Suprapubic skin (tissue), 4 donors: ENCODE data around the gene FMN1. TPM values are rescaled to one million over a fixed set of nuclear protein-coding genes. Genes with fewer than 3 reads are reported as not detected.

Experiments
- DNase-seq, 2 donors: peaks; one replicate each; pipeline ENCODE4 v3.0.0-alpha.2; 2019; ENCODE audit warnings: low spot score in 2 of 2
- H3K27ac ChIP-seq: fragments of 200-600 bp; sonication (generic); one replicate; pipeline ENCODE4 v1.5.1; 2019
- H3K27me3 ChIP-seq: fragments of 200-600 bp; sonication (generic); one replicate; pipeline ENCODE4 v1.5.1; 2019
- H3K36me3 ChIP-seq: fragments of 200-600 bp; sonication (generic); one replicate; pipeline ENCODE4 v1.5.1; 2019
- H3K4me1 ChIP-seq: fragments of 200-600 bp; sonication (generic); one replicate; pipeline ENCODE4 v1.5.1; 2019
- H3K4me3 ChIP-seq: fragments of 200-600 bp; sonication (generic); one replicate; pipeline ENCODE4 v1.5.1; 2019; ENCODE audit warnings: mild to moderate bottlenecking
- H3K9me3 ChIP-seq: fragments of 200-600 bp; sonication (generic); one replicate; pipeline ENCODE4 v1.5.1; 2019
- EP300 ChIP-seq: sonication (generic); formaldehyde crosslinking; IDR thresholded peaks from one replicate; pipeline ENCODE4 v1.6.1; 2017; ENCODE audit warnings: antibody characterized with exemption
- POLR2A ChIP-seq, 2 donors: fragments of 450-650 bp; IDR thresholded peaks; one replicate each; pipeline ENCODE4 v1.6.1; 2017; ENCODE audit warnings: antibody characterized with exemption in 2 of 2, mild to moderate bottlenecking in 2 of 2, moderate library complexity in 2 of 2
- POLR2AphosphoS5 ChIP-seq, 3 donors: sonication (generic); formaldehyde crosslinking; IDR thresholded peaks; one replicate each; pipeline ENCODE4 v1.6.1; 2017; ENCODE audit warnings: antibody characterized with exemption in 3 of 3
- WGBS: methylation state at CpG from one replicate; pipeline ENCODE4 v1.1.5; 2018; 5-methylcytosine and 5-hydroxymethylcytosine counted together
- total RNA-seq, 4 donors: library from RNA; depleted of rRNA; stranded (reverse); fragments of >200 nt; gene quantifications; one replicate each; pipeline ENCODE4 v1.1.0, GENCODE V29; 2016
- TF ChIP-seq, protein P1 (sequence below), 2 donors: fragments of 200-600 bp in 1 of 2; fragments of 450-650 bp in 1 of 2; sonication (generic) in 1 of 2; IDR thresholded peaks; one replicate each; pipeline ENCODE4 v1.5.1; 2016 to 2019; ENCODE audit warnings: antibody characterized with exemption in 2 of 2, mild to moderate bottlenecking in 1 of 2, moderate library complexity in 1 of 2

The FMN1 gene
- total RNA-seq, 4 donors from 2014 or later, result 19.8 to 47.3 (median 33.1) TPM

DNA sequence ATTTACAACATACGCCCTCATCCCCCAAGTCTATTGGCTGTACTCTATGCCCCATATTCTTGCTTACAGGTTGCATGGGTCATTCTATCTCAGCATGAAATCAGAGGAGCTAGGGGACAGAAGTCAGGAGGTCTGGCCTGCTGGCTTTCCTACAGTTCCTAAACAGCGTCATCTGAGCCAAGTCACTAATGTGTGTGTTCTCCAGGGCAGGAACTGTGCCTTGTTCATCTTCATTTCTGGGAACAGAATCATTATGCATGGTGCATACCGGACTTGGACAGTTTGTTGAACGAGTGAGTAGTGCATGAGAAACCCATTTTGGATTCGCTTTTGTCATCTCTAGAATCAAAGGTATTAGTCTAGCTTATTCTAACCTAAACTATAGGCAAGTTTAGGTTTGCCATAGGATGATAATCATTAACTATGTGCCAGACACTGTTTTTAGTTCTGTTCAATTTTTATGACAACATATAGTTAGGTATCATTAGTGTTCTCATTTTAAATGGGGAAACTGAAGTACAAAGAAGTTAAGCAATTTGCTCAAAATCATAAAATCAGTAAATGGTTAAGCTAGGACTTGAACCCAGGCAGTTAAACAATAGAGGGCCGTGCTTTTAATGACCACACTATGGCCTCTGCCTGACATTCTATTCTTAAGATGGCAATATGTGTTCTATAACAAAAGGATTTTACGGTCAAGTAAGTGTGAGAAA lies 105.2 kb downstream of the FMN1 start:
- no peaks in the 10 kb centered on the region for H3K27me3 ChIP-seq
- H3K27ac ChIP-seq, result no peak overlapping the region
- no peak overlapping the region for H3K4me3 ChIP-seq
- H3K4me1 ChIP-seq, result no peaks in the 10 kb centered on the region
- TF ChIP-seq, protein P1, sequence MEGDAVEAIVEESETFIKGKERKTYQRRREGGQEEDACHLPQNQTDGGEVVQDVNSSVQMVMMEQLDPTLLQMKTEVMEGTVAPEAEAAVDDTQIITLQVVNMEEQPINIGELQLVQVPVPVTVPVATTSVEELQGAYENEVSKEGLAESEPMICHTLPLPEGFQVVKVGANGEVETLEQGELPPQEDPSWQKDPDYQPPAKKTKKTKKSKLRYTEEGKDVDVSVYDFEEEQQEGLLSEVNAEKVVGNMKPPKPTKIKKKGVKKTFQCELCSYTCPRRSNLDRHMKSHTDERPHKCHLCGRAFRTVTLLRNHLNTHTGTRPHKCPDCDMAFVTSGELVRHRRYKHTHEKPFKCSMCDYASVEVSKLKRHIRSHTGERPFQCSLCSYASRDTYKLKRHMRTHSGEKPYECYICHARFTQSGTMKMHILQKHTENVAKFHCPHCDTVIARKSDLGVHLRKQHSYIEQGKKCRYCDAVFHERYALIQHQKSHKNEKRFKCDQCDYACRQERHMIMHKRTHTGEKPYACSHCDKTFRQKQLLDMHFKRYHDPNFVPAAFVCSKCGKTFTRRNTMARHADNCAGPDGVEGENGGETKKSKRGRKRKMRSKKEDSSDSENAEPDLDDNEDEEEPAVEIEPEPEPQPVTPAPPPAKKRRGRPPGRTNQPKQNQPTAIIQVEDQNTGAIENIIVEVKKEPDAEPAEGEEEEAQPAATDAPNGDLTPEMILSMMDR (IDR thresholded peaks at IDR 0.05), result no peak
- no peak for TF ChIP-seq POLR2A (IDR thresholded peaks at IDR 0.05)
- TF ChIP-seq POLR2AphosphoS5 (IDR thresholded peaks at IDR 0.05), result no peak
- no peak for TF ChIP-seq EP300
- WGBS, result 90% methylated on average over 7 of the region's 7 CpGs
- no peaks in the 10 kb centered on the region for H3K9me3 ChIP-seq
- no peaks in the 10 kb centered on the region for H3K36me3 ChIP-seq
- no peak for DNase-seq

DNA sequence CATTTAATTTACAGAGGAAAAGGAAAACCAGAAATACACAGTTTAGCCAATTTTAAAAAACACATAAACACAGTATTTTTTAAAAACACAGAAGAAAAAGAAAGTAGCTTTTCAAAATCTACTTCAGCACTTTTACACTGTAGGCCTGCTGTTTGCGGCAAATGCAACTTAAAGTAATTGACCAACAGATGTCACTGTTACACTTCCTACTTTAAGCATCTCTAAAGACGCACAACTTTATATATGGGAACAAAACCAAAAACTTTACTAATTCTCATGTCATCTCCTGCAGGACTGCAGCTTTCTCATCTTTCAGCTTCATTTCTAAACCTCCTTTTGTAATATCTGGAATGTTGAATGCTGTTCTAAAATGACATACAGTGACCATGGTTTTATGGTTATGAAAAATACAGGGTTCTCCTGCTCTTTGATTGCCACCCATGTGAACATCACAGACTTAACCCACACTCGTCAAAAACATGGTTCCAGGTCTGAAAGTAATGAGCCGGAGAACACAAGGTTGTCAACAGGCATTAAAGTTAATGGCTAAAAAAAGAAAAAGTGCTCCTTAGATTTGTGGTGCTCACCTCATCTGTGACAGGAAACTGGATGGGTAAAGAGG lies 107.9 kb downstream of the FMN1 start:
- no peaks in the 10 kb centered on the region for H3K27me3 ChIP-seq
- no peaks in the 10 kb centered on the region for H3K9me3 ChIP-seq
- 31% methylated on average over 4 of the region's 4 CpGs for WGBS
- H3K27ac ChIP-seq, result no peak overlapping the region
- H3K4me3 ChIP-seq, result no peak overlapping the region
- no peak for TF ChIP-seq EP300
- TF ChIP-seq, protein P1 (IDR thresholded peaks at IDR 0.05), result peak; percentile 19 to 30
- no peaks in the 10 kb centered on the region for H3K36me3 ChIP-seq
- DNase-seq, result no peak
- no peaks in the 10 kb centered on the region for H3K4me1 ChIP-seq

DNA sequence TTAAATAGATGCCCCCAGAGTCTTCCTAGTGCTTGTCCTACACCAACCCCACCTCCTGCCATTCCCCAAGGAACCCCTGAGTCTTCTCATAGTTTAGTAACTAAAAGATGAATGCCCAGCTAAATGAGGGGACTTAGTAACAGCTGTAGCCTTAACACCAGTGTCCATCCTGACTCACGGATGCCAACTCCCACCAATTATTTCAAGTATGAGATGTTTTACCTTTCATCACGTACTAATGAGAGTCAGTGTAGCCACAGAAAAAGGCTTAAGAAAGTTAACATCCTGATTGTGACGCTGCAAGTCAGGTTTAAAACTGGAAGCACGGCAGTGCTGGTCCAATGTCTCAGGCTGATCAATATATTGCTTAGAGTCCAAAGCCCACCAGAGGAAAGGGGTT lies 109.9 kb downstream of the FMN1 start:
- DNase-seq, result no peak
- no peaks in the 10 kb centered on the region for H3K9me3 ChIP-seq
- 93% methylated on average over 4 of the region's 4 CpGs for WGBS
- no peak overlapping the region for H3K4me3 ChIP-seq
- no peak overlapping the region for H3K27ac ChIP-seq
- TF ChIP-seq POLR2A (IDR thresholded peaks at IDR 0.05) (no peak), EP300 (no peak), POLR2AphosphoS5 (IDR thresholded peaks at IDR 0.05) (no peak)
- TF ChIP-seq, protein P1 (IDR thresholded peaks at IDR 0.05), result no peak
- H3K36me3 ChIP-seq, result no peaks in the 10 kb centered on the region
- no peaks in the 10 kb centered on the region for H3K4me1 ChIP-seq
- no peaks in the 10 kb centered on the region for H3K27me3 ChIP-seq

DNA sequence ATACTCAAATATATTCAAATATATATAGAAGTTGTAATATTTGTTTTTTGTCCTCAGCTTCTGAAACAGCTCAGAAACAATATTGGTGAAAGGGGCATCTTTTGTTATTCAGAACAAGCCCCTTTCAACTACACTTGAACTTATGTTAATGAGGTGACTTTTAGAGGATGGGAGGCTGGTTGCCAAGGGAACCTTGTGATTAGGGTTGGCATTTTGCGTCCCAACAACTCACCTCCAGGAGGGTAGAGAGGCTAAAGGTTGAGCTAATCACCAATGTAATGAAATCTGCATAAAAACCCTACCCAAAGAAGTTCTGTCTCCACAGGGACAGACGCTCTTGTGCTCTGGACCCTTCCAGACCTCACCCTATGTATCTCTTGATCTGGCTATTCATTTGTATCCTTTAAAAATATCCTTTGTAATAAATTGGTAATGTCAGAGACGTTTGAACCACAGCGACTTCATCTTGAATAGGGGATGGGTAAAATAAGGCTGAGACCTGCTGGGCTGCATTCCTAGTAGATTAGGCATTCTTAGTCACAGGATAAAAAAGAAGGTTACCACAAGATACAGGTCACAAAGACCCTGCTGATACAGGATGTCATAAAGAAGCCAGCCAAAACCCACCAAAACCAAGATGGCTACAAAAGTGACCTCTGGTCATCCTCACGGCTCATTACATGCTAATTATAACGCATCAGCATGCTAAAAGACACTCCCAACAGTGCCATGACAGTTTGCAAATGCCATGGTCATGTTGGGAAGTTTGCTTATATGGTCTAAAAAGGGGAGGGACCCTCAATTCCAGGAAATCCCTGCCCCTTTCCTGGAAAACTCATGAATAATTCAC lies 111.1 kb downstream of the FMN1 start:
- TF ChIP-seq POLR2AphosphoS5 (IDR thresholded peaks at IDR 0.05) (no peak), POLR2A (IDR thresholded peaks at IDR 0.05) (no peak), EP300 (no peak)
- TF ChIP-seq, protein P1 (IDR thresholded peaks at IDR 0.05), result no peak
- Histone ChIP-seq H3K9me3 (no peaks in the 10 kb centered on the region), H3K4me1 (no peaks in the 10 kb centered on the region), H3K4me3 (no peak overlapping the region), H3K27ac (no peak overlapping the region), H3K36me3 (no peaks in the 10 kb centered on the region), H3K27me3 (no peaks in the 10 kb centered on the region)
- 59% methylated on average over 6 of the region's 6 CpGs for WGBS
- DNase-seq, result no peak

DNA sequence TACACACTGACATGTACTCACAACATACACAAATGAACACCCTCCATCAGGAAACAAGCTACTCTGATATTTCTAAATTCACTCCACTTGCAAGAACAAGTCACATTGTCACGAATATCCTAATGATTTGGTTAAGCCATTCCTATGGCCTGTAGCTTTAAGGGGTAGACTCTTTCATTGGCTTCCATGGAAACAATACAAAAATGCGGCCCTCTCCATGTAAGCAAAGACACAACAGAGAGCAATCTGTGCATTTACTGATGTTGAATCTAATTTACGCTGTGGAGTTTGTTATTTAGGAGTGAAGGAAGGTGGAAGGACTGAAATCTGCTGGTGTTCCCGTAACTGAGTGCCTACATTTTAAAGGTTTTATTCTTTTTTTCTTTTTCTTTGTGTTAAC lies 114.5 kb downstream of the FMN1 start:
- Histone ChIP-seq H3K36me3 (no peaks in the 10 kb centered on the region), H3K27ac (no peak overlapping the region), H3K9me3 (no peaks in the 10 kb centered on the region), H3K4me1 (no peaks in the 10 kb centered on the region), H3K4me3 (no peak overlapping the region), H3K27me3 (no peaks in the 10 kb centered on the region)
- WGBS, result 81% methylated on average over 4 of the region's 4 CpGs
- no peak for DNase-seq
- TF ChIP-seq POLR2A (IDR thresholded peaks at IDR 0.05) (no peak), POLR2AphosphoS5 (IDR thresholded peaks at IDR 0.05) (no peak), EP300 (no peak)
- TF ChIP-seq, protein P1 (IDR thresholded peaks at IDR 0.05), result no peak
